ENCODE data around the gene TMEM219.
"Not testable (repeated sequence)": the region's sequence is repeated elsewhere in the genome, so short reads cannot be mapped to it uniquely, and the experiment has no call there.

Gene TMEM219

DNA sequence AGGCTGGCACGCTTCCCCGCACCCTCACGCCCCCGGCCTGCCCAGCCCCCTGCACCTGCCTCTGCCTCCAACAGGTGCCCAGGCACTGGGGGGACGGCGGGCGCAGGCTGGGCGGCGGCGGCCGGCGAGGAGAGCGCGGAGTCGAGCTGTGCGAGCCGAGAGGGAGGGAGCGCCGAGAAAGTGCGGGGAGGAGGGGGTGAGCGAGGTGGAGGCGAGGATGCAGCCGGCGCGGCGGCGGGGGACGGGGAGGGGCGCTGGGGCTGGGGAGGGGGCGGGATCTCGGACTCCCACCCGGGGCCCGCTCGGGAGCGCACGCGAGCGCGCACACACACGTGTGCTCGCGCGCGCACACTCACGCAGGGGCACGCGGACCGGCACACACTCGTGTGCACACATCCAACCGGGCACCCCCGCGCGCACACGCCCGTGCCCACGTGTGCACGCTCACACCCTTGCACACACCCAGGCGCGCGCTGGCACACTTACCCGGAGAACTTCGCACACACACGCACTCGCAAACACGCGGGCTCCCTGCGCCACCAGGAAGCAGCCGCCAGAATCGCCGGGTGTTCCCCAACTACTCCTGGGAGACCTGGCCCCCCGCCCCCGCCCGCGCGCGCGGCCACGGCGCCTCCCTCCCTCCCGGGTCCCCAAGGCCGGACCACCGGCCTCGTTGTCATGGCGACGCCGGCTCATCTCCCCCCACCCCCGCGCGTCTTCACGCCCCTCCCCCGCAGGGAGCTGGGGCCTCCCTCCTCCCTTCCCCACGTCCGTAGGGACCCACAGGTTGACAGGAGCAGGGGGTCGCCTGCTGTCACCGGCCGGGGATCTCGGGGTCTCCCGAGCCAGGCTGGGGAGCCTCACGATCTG lies 49.2 kb downstream of the TMEM219 start, which contains the start of gene DOC2A:
TSS of gene DOC2A (minus strand) at position 184 of the 870 bp plus-strand sequence. CDS start 805 bp downstream, outside the sequence.
- DNase-seq, result no peak
- H3K4me3 ChIP-seq, result peak within 1 kb of the TSS in 1 of 2 donors; percentile 29
- intact Hi-C loops (cut with DNase I; ENCODE audit: low total_unique reads), result no loop called here

GRCh38 chr16:30011714-30012504 lies 50.0 kb downstream of the TMEM219 start:
- no peak for DNase-seq
- Histone ChIP-seq H3K4me1 (peaks cover 0 to 25% (median 20%) of the 10 kb centered on the region in 4 donors), H3K4me3 (peak overlapping the region in 1 of 2 donors; percentile 29), H3K27ac (no peak overlapping the region), H3K36me3 (no peaks in the 10 kb centered on the region), H3K9me3 (no peaks in the 10 kb centered on the region), H3K27me3 (peaks cover 4 to 61% of the 10 kb centered on the region in 2 donors)
- intact Hi-C loops (cut with DNase I; ENCODE audit: low total_unique reads), result no loop called here
- TF ChIP-seq CTCF (IDR thresholded peaks at IDR 0.05), result no peak

More for the DNA sequence above, 49.2 kb downstream of the TMEM219 start, which contains the start of gene DOC2A:
- H3K27me3 ChIP-seq, result peaks cover 4 to 66% of the 10 kb centered on the region in 2 donors
- no peak for TF ChIP-seq CTCF (IDR thresholded peaks at IDR 0.05)
- no peaks in the 10 kb centered on the region for H3K9me3 ChIP-seq
- no peak within 1 kb of the TSS for H3K27ac ChIP-seq
- no peaks in the 10 kb centered on the region for H3K36me3 ChIP-seq
- H3K4me1 ChIP-seq, result peaks cover 0 to 25% (median 20%) of the 10 kb centered on the region in 4 donors

DNA sequence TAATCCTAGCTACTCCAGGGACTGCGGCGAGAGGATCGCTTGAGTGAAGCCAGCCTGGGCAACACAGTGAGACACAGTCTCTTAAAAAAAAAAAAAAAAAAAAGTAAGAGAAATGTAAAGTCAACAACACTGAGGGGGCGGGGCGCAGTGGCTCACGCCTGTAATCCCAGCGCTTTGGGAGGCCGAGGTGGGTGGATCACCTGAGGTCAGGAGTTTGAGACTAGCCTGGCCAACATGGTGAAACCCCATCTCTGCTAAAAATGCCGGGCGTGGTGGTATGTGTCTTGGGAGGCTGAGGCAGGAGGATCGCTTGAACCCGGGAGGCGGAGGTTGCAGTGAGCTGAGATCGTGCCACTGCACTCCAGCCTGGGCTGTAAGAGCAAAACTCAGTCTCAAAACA lies 50.7 kb downstream of the TMEM219 start:
- H3K36me3 ChIP-seq; H3K9me3 ChIP-seq; DNase-seq; H3K4me3 ChIP-seq; H3K27ac ChIP-seq; intact Hi-C loops (cut with DNase I; ENCODE audit: low total_unique reads): not testable (repeated sequence)
- Histone ChIP-seq H3K27me3 (peaks cover 4 to 54% of the 10 kb centered on the region in 2 donors), H3K4me1 (peaks cover 0 to 25% (median 20%) of the 10 kb centered on the region in 4 donors)

DNA sequence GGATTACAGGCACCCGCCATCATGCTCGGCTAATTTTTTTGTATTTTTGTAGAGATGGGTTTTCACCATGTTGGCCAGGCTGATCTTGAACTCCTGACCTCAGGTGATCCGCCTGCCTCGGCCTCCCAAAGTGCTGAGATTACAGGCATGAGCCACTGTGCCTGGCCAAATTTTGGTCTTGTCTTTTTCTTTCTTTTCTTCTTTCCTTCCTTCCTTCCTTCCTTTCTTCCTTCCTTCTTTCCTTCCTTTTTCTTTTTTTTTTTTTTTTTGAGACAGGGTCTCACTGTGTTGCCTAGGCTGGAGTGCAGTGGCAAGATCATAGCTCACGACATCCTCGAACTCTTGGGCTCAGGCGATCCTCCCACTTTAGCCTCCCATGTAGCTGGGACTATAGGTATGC lies 53.6 kb downstream of the TMEM219 start:
- Histone ChIP-seq H3K27me3 (peaks cover 4 to 26% of the 10 kb centered on the region in 2 donors), H3K4me1 (peaks cover 0 to 18% (median 15%) of the 10 kb centered on the region in 4 donors)
- H3K27ac ChIP-seq; intact Hi-C loops (cut with DNase I; ENCODE audit: low total_unique reads); H3K9me3 ChIP-seq; H3K36me3 ChIP-seq; DNase-seq; H3K4me3 ChIP-seq: not testable (repeated sequence)

DNA sequence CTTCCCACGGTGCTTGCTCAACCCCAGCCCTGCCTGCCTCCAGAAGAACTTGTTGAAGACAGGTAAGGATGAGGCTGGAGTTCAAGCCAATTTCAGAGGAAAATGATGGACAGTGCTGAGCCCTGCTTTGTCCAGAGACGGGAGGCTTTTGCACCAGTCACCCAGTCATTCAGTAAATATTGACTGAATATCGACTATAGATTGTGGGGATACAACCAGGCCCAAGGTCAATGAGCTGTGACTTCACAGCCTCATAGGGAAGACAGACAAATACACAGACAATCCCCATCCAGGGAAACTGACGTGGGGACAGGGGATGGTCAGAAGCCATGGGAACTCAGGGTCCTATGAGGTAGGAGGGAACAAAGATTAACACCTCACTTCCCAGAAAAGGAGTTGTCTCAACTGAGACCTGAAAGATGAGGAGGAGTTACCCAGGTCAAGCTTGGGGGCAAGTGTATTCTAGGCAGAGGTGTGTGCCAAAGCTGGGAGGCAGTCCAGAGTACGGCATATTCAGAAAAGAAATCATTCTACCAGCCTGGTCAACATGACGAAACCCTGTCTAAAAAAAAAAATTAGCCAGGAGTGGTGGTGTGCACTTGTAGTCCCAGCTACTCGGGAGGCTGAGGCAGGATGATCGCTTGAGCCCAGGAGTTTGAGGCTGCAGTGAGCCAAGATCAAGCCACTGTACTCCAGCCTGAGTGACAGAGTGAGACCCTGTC lies 54.8 kb downstream of the TMEM219 start:
- no peak overlapping the region for H3K4me3 ChIP-seq
- no peak for DNase-seq
- H3K4me1 ChIP-seq, result peaks cover 0 to 15% (median 10%) of the 10 kb centered on the region in 4 donors
- no peak for TF ChIP-seq CTCF (IDR thresholded peaks at IDR 0.05)
- no peak overlapping the region for H3K27ac ChIP-seq
- H3K9me3 ChIP-seq, result no peaks in the 10 kb centered on the region
- intact Hi-C loops (cut with DNase I; ENCODE audit: low total_unique reads), result no loop called here
- H3K36me3 ChIP-seq, result no peaks in the 10 kb centered on the region
- peaks cover 0 to 13% of the 10 kb centered on the region in 2 donors for H3K27me3 ChIP-seq

DNA sequence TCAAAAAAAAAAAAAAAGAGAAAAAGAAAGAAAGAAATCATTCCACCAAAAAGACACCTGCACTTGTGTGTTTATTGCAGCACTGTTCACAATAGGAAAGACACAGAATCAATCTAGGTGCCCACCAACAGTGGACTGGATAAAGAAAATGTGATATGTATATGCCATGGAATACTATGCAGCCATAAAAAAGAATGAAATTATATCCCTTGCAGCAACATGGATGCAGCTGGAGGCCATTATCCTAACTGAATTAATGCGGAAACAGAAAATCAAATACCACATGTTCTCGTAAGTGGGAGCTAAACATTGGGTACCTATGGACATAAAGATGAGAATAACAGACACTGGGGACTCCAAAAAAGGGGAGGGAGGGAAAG lies 55.4 kb downstream of the TMEM219 start:
- TF ChIP-seq CTCF (IDR thresholded peaks at IDR 0.05), result no peak
- intact Hi-C loops (cut with DNase I; ENCODE audit: low total_unique reads), result no loop called here
- Histone ChIP-seq H3K27me3 (peaks cover 0 to 8% of the 10 kb centered on the region in 2 donors), H3K36me3 (no peaks in the 10 kb centered on the region), H3K4me1 (peaks cover 0 to 11% (median 9%) of the 10 kb centered on the region in 4 donors), H3K9me3 (no peaks in the 10 kb centered on the region), H3K27ac (no peak overlapping the region), H3K4me3 (no peak overlapping the region)
- no peak for DNase-seq

GRCh38 chr16:30017937-30018336 lies 56.1 kb downstream of the TMEM219 start:
- H3K4me1 ChIP-seq, result peaks cover 0 to 11% (median 9%) of the 10 kb centered on the region in 4 donors
- H3K4me3 ChIP-seq; H3K27ac ChIP-seq; intact Hi-C loops (cut with DNase I; ENCODE audit: low total_unique reads); H3K27me3 ChIP-seq; H3K36me3 ChIP-seq; DNase-seq; H3K9me3 ChIP-seq: not testable (repeated sequence)
